ENCODE measurements around the gene SELENOV. TPM values are rescaled to one million over a fixed set of nuclear protein-coding genes. Genes with fewer than 3 reads are reported as not detected.
A peak's percentile ranks its signal among the peaks of the same experiment; 100 is the strongest.

The SELENOV gene
- total RNA-seq, 4 donors from 2014 or later: not detected

DNA sequence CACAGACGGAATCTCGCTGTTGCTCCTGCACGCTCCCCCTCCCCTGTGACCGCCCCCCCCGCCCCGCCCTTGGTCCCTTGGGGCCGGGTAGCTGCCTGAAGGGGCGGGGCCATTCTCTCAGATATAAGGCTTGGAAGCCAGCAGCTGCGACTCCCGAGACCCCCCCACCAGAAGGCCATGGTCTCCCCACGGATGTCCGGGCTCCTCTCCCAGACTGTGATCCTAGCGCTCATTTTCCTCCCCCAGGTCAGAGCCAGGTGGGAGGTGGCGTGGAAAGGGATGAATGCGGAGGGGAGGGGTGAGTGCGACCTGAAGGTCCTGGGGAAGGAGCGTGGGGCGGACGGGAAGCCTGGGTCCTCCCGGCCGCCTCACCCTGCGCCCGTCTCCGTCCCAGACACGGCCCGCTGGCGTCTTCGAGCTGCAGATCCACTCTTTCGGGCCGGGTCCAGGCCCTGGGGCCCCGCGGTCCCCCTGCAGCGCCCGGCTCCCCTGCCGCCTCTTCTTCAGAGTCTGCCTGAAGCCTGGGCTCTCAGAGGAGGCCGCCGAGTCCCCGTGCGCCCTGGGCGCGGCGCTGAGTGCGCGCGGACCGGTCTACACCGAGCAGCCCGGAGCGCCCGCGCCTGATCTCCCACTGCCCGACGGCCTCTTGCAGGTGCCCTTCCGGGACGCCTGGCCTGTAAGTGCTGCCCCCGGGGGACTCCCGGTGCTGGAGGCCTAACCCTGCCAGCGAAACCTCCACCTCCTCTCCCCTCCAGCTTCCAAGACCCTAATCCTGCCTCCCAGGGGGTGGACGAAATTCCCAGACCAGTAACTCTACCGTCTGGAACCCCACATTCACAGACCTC is 15.9 kb upstream of the SELENOV start, which contains the start of gene DLL3:
DLL3 (plus strand) TSS at position 150 of the 845 bp plus-strand sequence; CDS start at position 178, 28 bp downstream.
- peaks cover 0 to 3% (median 0%) of the 10 kb centered on the region in 4 donors for H3K9me3 ChIP-seq
- H3K4me3 ChIP-seq: peak within 1 kb of the TSS in 1 of 4 donors; percentile 12
- H3K27ac ChIP-seq: no peak within 1 kb of the TSS
- DNase-seq (ENCODE audit: low spot score in 2 of 2): no peak
- no peaks in the 10 kb centered on the region for H3K36me3 ChIP-seq
- WGBS, 2 donors: 1 to 2% methylated on average over 14 to 44 of the region's 60 CpGs
- TF ChIP-seq EP300 (IDR thresholded peaks at IDR 0.05) (no peak), CTCF (IDR thresholded peaks at IDR 0.05) (no peak), POLR2A (IDR thresholded peaks at IDR 0.05) (no peak)
- H3K4me1 ChIP-seq: peaks cover 0 to 26% (median 10%) of the 10 kb centered on the region in 4 donors
- peaks cover 0 to 75% of the 10 kb centered on the region in 2 donors for H3K27me3 ChIP-seq

GRCh38 chr19:39499932-39500331 is 15.0 kb upstream of the SELENOV start:
- peaks cover 0 to 85% of the 10 kb centered on the region in 2 donors for H3K27me3 ChIP-seq
- H3K36me3 ChIP-seq: no peaks in the 10 kb centered on the region
- no peak for DNase-seq (ENCODE audit: low spot score in 2 of 2)
- TF ChIP-seq POLR2A (IDR thresholded peaks at IDR 0.05): no peak
- no peak for TF ChIP-seq EP300 (IDR thresholded peaks at IDR 0.05)
- no peak for TF ChIP-seq CTCF (IDR thresholded peaks at IDR 0.05)
- no peak overlapping the region for H3K27ac ChIP-seq
- H3K9me3 ChIP-seq: peaks cover 0 to 3% (median 0%) of the 10 kb centered on the region in 4 donors
- H3K4me1 ChIP-seq: peaks cover 0 to 26% (median 10%) of the 10 kb centered on the region in 4 donors
- H3K4me3 ChIP-seq: no peak overlapping the region
- 78 to 80% methylated on average over 8 of the region's 8 CpGs for WGBS, 2 donors

GRCh38 chr19:39500543-39500942 is 14.4 kb upstream of the SELENOV start:
- no peak overlapping the region for H3K4me3 ChIP-seq
- peaks cover 0 to 3% (median 0%) of the 10 kb centered on the region in 4 donors for H3K9me3 ChIP-seq
- H3K4me1 ChIP-seq: peaks cover 0 to 26% (median 10%) of the 10 kb centered on the region in 4 donors
- DNase-seq (ENCODE audit: low spot score in 2 of 2): no peak
- no peak overlapping the region for H3K27ac ChIP-seq
- peaks cover 0 to 87% of the 10 kb centered on the region in 2 donors for H3K27me3 ChIP-seq
- TF ChIP-seq EP300 (IDR thresholded peaks at IDR 0.05) (no peak), POLR2A (IDR thresholded peaks at IDR 0.05) (no peak)
- WGBS, 2 donors: 63 to 70% methylated on average over 4 of the region's 4 CpGs
- no peaks in the 10 kb centered on the region for H3K36me3 ChIP-seq

DNA sequence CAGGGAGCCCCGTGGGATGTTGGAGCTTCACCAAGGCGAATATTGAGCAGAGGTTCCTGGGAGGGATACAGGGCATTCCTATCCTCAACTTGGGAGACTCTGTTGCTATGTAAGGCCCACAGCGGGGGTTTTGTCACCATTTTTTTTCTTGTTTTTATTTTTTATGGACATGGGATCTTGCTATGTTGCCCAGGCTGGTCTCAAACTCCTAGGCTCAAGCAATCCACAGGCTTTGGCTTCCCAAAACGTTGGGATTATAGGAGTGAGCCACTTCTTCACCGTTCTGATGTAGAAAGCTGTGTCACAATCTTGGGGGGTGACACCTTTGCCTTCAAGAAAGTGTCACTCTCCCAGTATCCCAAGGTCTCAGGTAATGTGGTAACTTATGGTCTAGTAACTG is 13.6 kb upstream of the SELENOV start:
- DNase-seq (ENCODE audit: low spot score in 2 of 2): no peak
- Histone ChIP-seq H3K36me3 (no peaks in the 10 kb centered on the region), H3K4me3 (no peak overlapping the region), H3K27ac (no peak overlapping the region), H3K27me3 (peaks cover 0 to 91% of the 10 kb centered on the region in 2 donors), H3K4me1 (peaks cover 0 to 26% (median 10%) of the 10 kb centered on the region in 4 donors), H3K9me3 (peaks cover 0 to 3% (median 0%) of the 10 kb centered on the region in 4 donors)
- WGBS, 2 donors: 75 to 76% methylated on average over 5 of the region's 5 CpGs
- TF ChIP-seq CTCF (IDR thresholded peaks at IDR 0.05) (no peak), POLR2A (IDR thresholded peaks at IDR 0.05) (no peak), EP300 (IDR thresholded peaks at IDR 0.05) (no peak)

DNA sequence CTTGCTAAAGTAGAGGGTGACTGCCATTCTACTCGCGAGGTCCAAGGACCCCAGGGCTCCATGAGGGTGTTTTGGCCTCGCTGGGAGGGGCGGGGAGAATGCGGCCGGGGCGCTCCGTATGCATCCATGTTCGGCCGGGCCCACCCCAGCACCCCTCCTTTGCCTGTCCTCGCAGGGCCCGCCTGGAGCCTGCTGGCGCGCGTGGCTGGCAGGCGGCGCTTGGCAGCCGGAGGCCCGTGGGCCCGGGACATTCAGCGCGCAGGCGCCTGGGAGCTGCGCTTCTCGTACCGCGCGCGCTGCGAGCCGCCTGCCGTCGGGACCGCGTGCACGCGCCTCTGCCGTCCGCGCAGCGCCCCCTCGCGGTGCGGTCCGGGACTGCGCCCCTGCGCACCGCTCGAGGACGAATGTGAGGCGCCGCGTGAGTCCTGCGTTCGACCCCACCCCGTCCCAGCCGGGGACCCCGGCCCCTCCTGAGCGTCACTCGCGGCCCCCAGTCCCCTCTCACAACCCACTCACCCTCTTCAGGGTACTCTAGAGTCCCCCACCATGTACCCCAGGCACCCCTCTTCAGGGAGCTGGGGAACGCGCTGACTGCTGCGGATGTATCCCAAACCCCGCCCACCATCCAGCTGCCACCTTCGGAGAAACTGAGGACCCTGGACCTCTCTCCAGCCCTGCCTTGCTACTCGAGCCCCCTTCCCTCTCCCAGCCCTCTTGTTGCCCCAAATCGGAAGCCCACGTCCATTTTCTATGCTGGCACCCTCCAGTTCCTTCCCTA is 12.1 kb upstream of the SELENOV start:
- H3K9me3 ChIP-seq: peaks cover 0 to 3% (median 0%) of the 10 kb centered on the region in 4 donors
- H3K4me3 ChIP-seq: peak overlapping the region in 1 of 4 donors; percentile 1
- peaks cover 0 to 36% (median 11%) of the 10 kb centered on the region in 4 donors for H3K4me1 ChIP-seq
- no peaks in the 10 kb centered on the region for H3K36me3 ChIP-seq
- WGBS, 2 donors: 28 to 34% methylated on average over 16 to 27 of the region's 69 CpGs
- TF ChIP-seq EP300 (IDR thresholded peaks at IDR 0.05): no peak
- TF ChIP-seq CTCF (IDR thresholded peaks at IDR 0.05): peak; percentile 60 to 84 (median 75)
- H3K27ac ChIP-seq: no peak overlapping the region
- H3K27me3 ChIP-seq: peaks cover 0 to 88% of the 10 kb centered on the region in 2 donors
- no peak for DNase-seq (ENCODE audit: low spot score in 2 of 2)
